OCI-LY7 (cell line): ENCODE measurements around the gene ZBTB48. TPM values are rescaled to one million over a fixed set of nuclear protein-coding genes. Genes with fewer than 3 reads are reported as not detected.

ENCODE experiments used
- BruUV-seq: library from RNA; stranded (reverse); fragments of 400-500 nt; replicated peaks from 2 replicates; lab custom pipeline; 2021; lab: Mats Ljungman, UMichigan
- CTCF ChIA-PET: fragments of 300-600 bp; sonication (Branson Sonifier 250); formaldehyde crosslinking; loops from one replicate; lab custom pipeline; 2022; ENCODE audit warnings: antibody characterized with exemption; ENCODE audit not compliant: unreplicated experiment; lab: Charles Lee
- POLR2A ChIA-PET: fragments of 300-600 bp; sonication (Branson Sonifier 250); formaldehyde crosslinking; loops from one replicate; lab custom pipeline; 2022; ENCODE audit warnings: antibody characterized with exemption; lab: Charles Lee
- DNase-seq: peaks from one replicate; pipeline ENCODE4 v3.0.0-alpha.2; 2015; ENCODE audit warnings: low spot score
- H2AFZ ChIP-seq: fragments of 200-600 bp; sonication (generic), shearing (Covaris generic); 2 replicates; pipeline ENCODE4 v1.6.1; 2014; ENCODE audit warnings: mild to moderate bottlenecking, antibody characterized with exemption, low read length, moderate library complexity
- H3K27ac ChIP-seq: fragments of 200-600 bp; sonication (generic); 2 replicates; pipeline ENCODE4 v1.5.1; 2014; ENCODE audit warnings: mixed run types, low read depth, mild to moderate bottlenecking, moderate library complexity, low read length, inconsistent platforms; ENCODE audit not compliant: poor library complexity, severe bottlenecking
- H3K36me3 ChIP-seq: fragments of 200-600 bp; sonication (generic); 2 replicates; pipeline ENCODE4 v1.6.1; 2014; ENCODE audit warnings: mild to moderate bottlenecking, antibody characterized with exemption, low read length, moderate library complexity, mixed read lengths; ENCODE audit not compliant: insufficient read depth
- H3K4me1 ChIP-seq: fragments of 200-600 bp; sonication (generic); 2 replicates; pipeline ENCODE4 v1.5.1; 2014; ENCODE audit warnings: mild to moderate bottlenecking, low read length; ENCODE audit not compliant: insufficient read depth, poor library complexity, severe bottlenecking
- H3K4me2 ChIP-seq: fragments of 200-600 bp; sonication (generic); 2 replicates; pipeline ENCODE4 v1.6.1; 2014; ENCODE audit warnings: mild to moderate bottlenecking, low read length
- H3K4me3 ChIP-seq: fragments of 200-600 bp; sonication (generic); 2 replicates; pipeline ENCODE4 v1.5.1; 2014; ENCODE audit warnings: mild to moderate bottlenecking, low read depth, low read length; ENCODE audit not compliant: poor library complexity, severe bottlenecking
- H3K79me2 ChIP-seq: fragments of 200-600 bp; sonication (generic); 2 replicates; pipeline ENCODE4 v1.6.1; 2016; ENCODE audit warnings: low read depth, mild to moderate bottlenecking, low read length, moderate library complexity, mixed read lengths; ENCODE audit not compliant: insufficient read depth
- H3K9me2 ChIP-seq: fragments of 200-600 bp; sonication (generic); 2 replicates; pipeline ENCODE4 v1.6.1; 2016; ENCODE audit warnings: mild to moderate bottlenecking, low read length, mixed read lengths; ENCODE audit not compliant: insufficient read depth
- H3K9me3 ChIP-seq: fragments of 200-600 bp; sonication (generic); 2 replicates; pipeline ENCODE4 v1.6.1; 2014; ENCODE audit warnings: mild to moderate bottlenecking, mixed run types, low read length, mixed read lengths
- H4K20me1 ChIP-seq: fragments of 200-600 bp; sonication (generic); 2 replicates; pipeline ENCODE4 v1.6.1; 2014; ENCODE audit warnings: mild to moderate bottlenecking, antibody characterized with exemption, low read length, moderate library complexity, mixed read lengths; ENCODE audit not compliant: insufficient read depth
- CTCF ChIP-seq: fragments of 200-600 bp; sonication (generic); conservative IDR thresholded peaks from 2 replicates; pipeline ENCODE4 v1.5.1; 2014; ENCODE audit warnings: mild to moderate bottlenecking, antibody characterized with exemption, low read length, moderate library complexity, mixed read lengths
- EZH2phosphoT487 ChIP-seq: fragments of 200-600 bp; sonication (generic); IDR thresholded peaks from 2 replicates; pipeline ENCODE4 v1.6.1; 2018; ENCODE audit warnings: low read depth, borderline replicate concordance, mild to moderate bottlenecking, mixed run types, antibody characterized with exemption, low read length, moderate library complexity, mixed read lengths
- intact Hi-C: fragments of 100-400 bp; cut with micrococcal nuclease; formaldehyde crosslinking; loops from one replicate; pipeline ENCODE4 v1.10.0; 2022; ENCODE audit not compliant: unreplicated experiment
- total RNA-seq, 2 experiments: library from RNA; depleted of rRNA in 1 of 2; stranded (reverse); fragments of >200 nt in 1 of 2; shearing (Covaris generic) in 1 of 2; gene quantifications; 2 replicates each; pipeline ENCODE4 v1.2.3, GENCODE V29; 2014 to 2022

ZBTB48 gene
- total RNA-seq, 2 experiments from 2014 or later = 41.9 to 51.3 TPM

- Histone ChIP-seq H3K36me3 (peaks cover 90% of the 10 kb centered on the region), H3K4me2 (no peak overlapping the region), H4K20me1 (no peaks in the 10 kb centered on the region), H3K9me3 (no peaks in the 10 kb centered on the region), H3K4me3 (no peak overlapping the region), H3K9me2 (no peaks in the 10 kb centered on the region), H3K4me1 (no peaks in the 10 kb centered on the region), H2AFZ (no peak overlapping the region), H3K27ac (no peak overlapping the region), H3K79me2 (no peaks in the 10 kb centered on the region)
- POLR2A ChIA-PET = no interaction called here
- no peak for DNase-seq
- BruUV-seq = no TSS peak
- intact Hi-C loops = no loop called here
- CTCF ChIA-PET = no interaction called here
- no peak for TF ChIP-seq CTCF
- TF ChIP-seq EZH2phosphoT487 = no peak
Measured at GRCh38 chr1:6531996-6532395, 47.8 kb upstream of the ZBTB48 start.

GRCh38 chr1:6534248-6534822 lies 45.5 kb upstream of the ZBTB48 start:
- ChIA-PET CTCF (no interaction called here), POLR2A (no interaction called here)

More at GRCh38 chr1:6534248-6534822, 45.5 kb upstream of the ZBTB48 start:
- Histone ChIP-seq H3K9me3 (no peaks in the 10 kb centered on the region), H3K79me2 (no peaks in the 10 kb centered on the region), H3K4me1 (no peaks in the 10 kb centered on the region), H3K9me2 (no peaks in the 10 kb centered on the region), H3K4me3 (no peak overlapping the region), H4K20me1 (no peaks in the 10 kb centered on the region), H3K36me3 (peaks cover 85% of the 10 kb centered on the region), H3K27ac (no peak overlapping the region), H3K4me2 (no peak overlapping the region), H2AFZ (no peak overlapping the region)
- intact Hi-C loops = no loop called here
- BruUV-seq = no TSS peak
- TF ChIP-seq EZH2phosphoT487 (no peak), CTCF (no peak)
- DNase-seq = no peak
